Body of pancreas (tissue), 4 donors: Measurements from ENCODE around the gene KIDINS220.

Source experiments
- CTCF ChIP-seq, 7 experiments: fragments of 450-650 bp in 4 of 7; fragments of 200-600 bp in 3 of 7; sonication (generic) in 3 of 7; IDR thresholded peaks; one replicate each; pipeline ENCODE4 v1.5.1; 2016 to 2019; ENCODE audit warnings: antibody characterized with exemption in 7 of 7
- POLR2A ChIP-seq, 3 donors: fragments of 450-650 bp; IDR thresholded peaks; one replicate each; pipeline ENCODE4 v1.6.1; 2016; ENCODE audit warnings: antibody characterized with exemption in 3 of 3, mild to moderate bottlenecking in 2 of 3

- TF ChIP-seq POLR2A (IDR thresholded peaks at IDR 0.05) (no peak), CTCF (IDR thresholded peaks at IDR 0.05) (no peak)
Observed at GRCh38 chr2:8699839-8700238, 137.6 kb downstream of the KIDINS220 start.
